NOMO-1 treated with DMSO at 0.1 percent for 48 hours (cell line): ENCODE results near the gene SERPINB6.
A peak's percentile ranks its signal among the peaks of the same experiment; 100 is the strongest.

Source experiments
- DNase-seq: peaks from one replicate; lab custom pipeline; 2025; ENCODE audit not compliant: unreplicated experiment; lab: John Stamatoyannopoulos, UW

SERPINB6 gene

DNA sequence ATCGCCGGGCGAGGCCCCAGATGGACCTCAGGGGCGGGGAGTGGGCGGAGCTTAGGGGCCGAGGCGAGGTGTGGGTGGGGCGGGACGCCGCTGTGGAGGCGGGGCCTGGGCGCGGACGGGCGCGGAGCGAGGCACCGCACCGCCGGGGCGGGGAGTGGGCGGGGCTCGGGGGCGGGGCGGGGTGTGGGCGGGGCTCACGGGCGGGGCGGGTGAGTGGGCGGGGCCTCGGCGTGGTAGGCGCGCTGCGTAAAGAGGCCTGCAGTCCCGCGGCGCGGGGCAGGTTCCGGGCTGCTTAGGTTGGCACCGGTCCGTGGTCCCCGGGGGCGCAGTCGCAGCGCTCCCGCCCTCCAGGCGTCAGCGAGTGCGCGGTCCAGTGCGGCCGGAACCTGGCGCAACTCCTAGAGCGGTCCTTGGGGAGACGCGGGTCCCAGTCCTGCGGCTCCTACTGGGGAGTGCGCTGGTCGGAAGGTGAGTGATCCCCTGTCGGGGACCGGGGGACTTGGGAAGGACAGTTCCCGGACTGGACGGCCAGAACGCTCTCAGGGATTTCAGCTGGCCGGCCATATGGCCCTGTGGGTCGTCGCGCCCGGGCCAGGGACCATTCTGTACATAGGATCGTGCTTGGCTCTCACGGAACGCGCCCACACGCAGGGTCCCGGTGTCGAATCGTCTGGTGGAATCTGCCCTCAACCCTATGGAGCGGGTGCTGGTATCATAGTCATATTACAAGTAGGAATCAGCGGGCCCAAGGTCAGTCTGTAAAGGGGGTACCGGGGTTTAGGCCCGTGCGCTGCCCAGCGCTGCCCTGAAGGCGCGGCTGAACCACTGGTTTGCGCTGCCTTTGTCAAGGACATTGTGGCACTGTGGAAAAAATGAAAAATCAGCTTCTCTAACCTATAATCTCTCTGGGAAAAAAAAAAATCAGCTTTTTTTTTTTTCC, 28.5 kb upstream of the SERPINB6 start, which contains the start of gene NQO2:
Gene NQO2, plus strand, starts transcription at position 277 of the 940 bp plus-strand sequence. CDS start 6,659 bp downstream, outside the sequence.
- DNase-seq, result peak; percentile 70

- DNase-seq, result peak; percentile 70
These were observed 27.7 kb upstream of the SERPINB6 start for GRCh38 chr6:2998998-2999617.

GRCh38 chr6:2998249-2998997, 27.1 kb upstream of the SERPINB6 start:
- DNase-seq, result peak; percentile 4

GRCh38 chr6:2993755-2994317, 22.5 kb upstream of the SERPINB6 start:
- DNase-seq, result no peak

GRCh38 chr6:2992330-2992979, 21.1 kb upstream of the SERPINB6 start:
- DNase-seq, result no peak

DNA sequence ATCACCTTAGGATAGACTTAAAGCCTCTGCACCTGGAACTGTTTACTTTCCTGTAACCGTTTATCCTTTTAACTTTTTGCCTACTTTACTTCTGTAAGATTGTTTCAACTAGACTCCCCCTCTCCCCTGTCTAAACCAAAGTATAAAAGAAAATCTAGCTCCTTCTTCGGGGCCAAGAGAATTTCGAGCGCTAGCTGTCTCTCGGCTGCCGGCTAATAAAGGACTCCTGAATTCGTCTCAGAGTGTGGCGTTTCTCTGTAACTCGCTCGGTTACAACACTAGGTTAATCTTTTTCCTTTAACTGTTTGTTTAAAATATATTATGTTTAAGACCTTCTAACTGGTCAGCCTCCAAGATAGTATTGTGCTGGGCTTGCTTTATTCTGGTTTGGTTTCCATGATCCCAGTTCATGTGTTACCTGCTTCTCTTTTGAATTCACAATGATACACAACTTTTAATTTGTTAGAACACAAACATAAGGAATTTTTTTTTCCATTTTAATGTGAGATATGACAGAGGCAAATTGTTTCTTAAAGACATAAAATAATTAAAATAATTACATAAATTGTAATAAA, 19.7 kb upstream of the SERPINB6 start:
- DNase-seq, result no peak

GRCh38 chr6:2990248-2990931, 19.0 kb upstream of the SERPINB6 start:
- peak; percentile 22 for DNase-seq

- peak; percentile 93 for DNase-seq
These were observed 18.2 kb upstream of the SERPINB6 start for GRCh38 chr6:2989332-2990247.

DNA sequence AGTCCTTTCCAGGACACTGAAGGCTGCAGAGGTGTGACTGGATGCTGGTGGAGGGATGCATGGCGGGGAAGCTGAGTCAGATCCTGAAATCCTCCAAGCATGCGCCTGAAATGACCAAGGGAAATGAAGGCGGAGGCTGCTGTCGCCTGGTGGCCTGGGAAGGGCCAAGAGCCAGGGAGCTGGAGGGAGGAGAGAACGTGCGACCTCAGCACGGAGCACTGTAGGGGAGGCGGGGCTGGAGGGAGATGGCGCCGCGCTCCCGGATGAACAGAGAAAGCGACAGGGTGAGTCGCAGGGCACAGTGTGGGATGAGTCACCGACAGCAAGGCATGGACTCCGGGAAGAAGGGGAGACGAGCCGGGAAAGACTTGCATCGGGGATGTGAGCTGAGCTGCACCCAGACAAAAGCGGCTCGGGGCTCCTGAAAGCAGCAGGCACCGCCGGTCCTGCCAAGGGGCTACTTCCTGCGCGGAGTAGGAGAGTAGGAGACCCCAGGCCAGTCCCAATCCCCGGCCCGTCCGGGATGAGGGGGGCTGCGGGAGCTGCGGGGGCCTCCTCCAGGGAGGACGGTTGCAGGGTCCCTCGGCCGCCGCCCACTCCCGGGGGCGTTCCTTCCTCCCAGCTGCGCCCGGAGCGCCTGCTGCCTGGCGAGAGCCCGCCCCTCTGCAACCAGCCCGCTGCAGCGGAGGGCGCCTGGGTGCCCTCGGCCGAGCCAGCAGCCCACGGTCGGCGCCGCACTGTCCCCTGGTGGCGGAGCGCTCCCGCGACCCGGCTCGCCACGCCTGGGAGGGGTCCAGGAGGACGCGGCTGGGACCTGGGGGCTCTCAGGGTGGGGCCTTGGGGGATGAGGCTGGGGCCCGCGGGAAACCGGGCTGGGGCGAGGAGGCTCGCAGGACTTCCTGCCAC, 17.3 kb upstream of the SERPINB6 start:
- peak; percentile 76 for DNase-seq

- no peak for DNase-seq
These were observed 16.7 kb upstream of the SERPINB6 start for GRCh38 chr6:2988094-2988425.

GRCh38 chr6:2986722-2987221, 15.4 kb upstream of the SERPINB6 start:
- no peak for DNase-seq

GRCh38 chr6:2984738-2985406, 13.5 kb upstream of the SERPINB6 start:
- no peak for DNase-seq

DNA sequence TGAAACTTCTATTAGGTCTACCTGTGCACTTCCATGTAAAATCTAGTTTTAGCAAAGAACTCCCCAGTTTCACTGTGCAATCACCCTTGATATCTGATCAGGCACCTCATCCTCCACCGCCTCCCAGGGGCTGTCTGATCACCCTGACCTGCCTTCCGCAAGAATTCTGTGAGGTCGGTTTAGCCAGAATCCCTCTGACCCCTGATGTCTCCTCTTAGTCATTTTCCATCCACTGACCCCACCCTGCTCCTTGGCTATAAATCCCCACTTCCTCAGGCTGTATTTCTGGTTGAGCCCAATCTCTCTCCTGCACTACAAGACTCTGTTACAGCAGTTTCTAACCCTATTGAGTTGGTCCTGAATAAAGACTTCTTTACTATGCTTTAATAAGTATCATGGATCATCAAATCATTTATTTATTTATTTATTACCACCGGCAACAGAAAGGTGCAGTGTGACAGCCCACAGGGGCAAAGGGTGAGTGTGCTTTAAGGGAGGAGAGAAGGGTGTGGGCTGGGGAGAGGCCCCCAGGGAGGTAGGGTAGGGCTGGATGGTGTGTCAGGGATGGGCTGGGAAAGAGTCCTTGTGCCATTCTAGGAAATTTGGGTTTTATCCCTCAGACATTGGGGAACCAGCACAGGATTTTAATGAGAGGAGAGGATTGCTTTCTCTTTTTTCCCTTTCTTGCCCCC, 11.2 kb upstream of the SERPINB6 start:
- no peak for DNase-seq

DNA sequence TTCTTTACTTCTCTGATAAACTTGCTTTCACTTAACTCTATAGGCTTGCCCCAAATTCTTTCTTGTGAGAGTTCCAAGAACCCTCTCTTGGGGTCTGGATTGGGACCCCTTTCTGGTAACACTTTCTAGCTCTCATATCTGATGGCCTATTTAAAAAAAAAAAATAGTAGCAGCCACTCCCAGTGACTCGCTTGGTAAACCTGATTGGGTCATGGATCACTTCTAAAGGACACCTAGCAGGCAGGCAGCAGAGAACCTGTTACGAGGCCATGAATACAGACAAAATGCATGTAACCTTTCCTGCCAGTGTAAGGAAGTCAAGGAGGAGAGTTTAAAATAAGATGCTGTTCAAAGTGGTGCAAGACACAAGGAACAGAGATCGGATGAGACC, 9.1 kb upstream of the SERPINB6 start:
- no peak for DNase-seq

GRCh38 chr6:2979819-2980464, 8.6 kb upstream of the SERPINB6 start:
- no peak for DNase-seq

DNA sequence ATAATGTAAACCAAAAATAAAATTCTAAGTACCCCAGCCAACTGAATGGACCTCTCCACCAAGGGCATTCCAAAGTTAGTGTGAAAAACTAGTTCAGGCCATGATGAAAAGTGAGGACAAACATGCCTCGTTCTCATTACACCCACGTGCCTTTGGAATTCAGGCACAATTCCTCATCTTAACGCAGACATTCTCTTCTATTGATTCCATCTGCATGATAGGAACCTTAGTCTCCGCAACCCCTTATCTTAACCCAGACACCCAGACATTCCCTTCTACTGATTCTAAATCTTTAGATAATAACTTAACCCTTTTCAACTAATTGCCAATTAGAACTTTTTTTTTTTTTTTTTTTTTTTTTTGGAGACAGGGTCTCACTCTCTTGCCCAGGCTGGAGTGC, 7.6 kb upstream of the SERPINB6 start:
- DNase-seq, result no peak
